Parathyroid adenoma (tissue), 2 donors: ENCODE results near the gene WWTR1.

Source experiments
- H2AFZ ChIP-seq: fragments of 300-600 bp; sonication (generic); one replicate; pipeline ENCODE4 v1.7.0; 2017; ENCODE audit warnings: antibody characterized with exemption, mild to moderate bottlenecking
- H3K27ac ChIP-seq: fragments of 300-600 bp; sonication (generic); one replicate; pipeline ENCODE4 v1.7.0; 2017
- H3K27me3 ChIP-seq: fragments of 300-600 bp; sonication (generic); one replicate; pipeline ENCODE4 v1.7.0; 2017; ENCODE audit warnings: low read length; ENCODE audit not compliant: control insufficient read depth, insufficient read depth
- H3K36me3 ChIP-seq: fragments of 300-600 bp; sonication (generic); one replicate; pipeline ENCODE4 v1.7.0; 2017; ENCODE audit warnings: low read length; ENCODE audit not compliant: control insufficient read depth, insufficient read depth
- H3K4me1 ChIP-seq: fragments of 300-600 bp; sonication (generic); one replicate; pipeline ENCODE4 v1.7.0; 2017; ENCODE audit warnings: control low read depth
- H3K4me2 ChIP-seq: fragments of 300-600 bp; sonication (generic); one replicate; pipeline ENCODE4 v1.7.0; 2017; ENCODE audit warnings: low read length
- H3K4me3 ChIP-seq: fragments of 300-600 bp; sonication (generic); one replicate; pipeline ENCODE4 v1.7.0; 2017; ENCODE audit warnings: low read depth, low read length
- H3K79me2 ChIP-seq: fragments of 300-600 bp; sonication (generic); one replicate; pipeline ENCODE4 v1.7.0; 2017; ENCODE audit warnings: control low read depth
- H3K9ac ChIP-seq: fragments of 300-600 bp; sonication (generic); one replicate; pipeline ENCODE4 v1.7.0; 2017; ENCODE audit warnings: mild to moderate bottlenecking
- H3K9me3 ChIP-seq: fragments of 300-600 bp; sonication (generic); one replicate; pipeline ENCODE4 v1.7.0; 2017; ENCODE audit warnings: low read length; ENCODE audit not compliant: control insufficient read depth
- CTCF ChIP-seq: fragments of 300-600 bp; sonication (generic); IDR thresholded peaks from one replicate; pipeline ENCODE4 v1.7.0; 2017; ENCODE audit warnings: antibody characterized with exemption, mild to moderate bottlenecking
- donor health status: primary hyperparathyroidism.

The WWTR1 gene

GRCh38 chr3:149632225-149632624 is 25.6 kb downstream of the WWTR1 start:
- no peak overlapping the region for H3K4me3 ChIP-seq
- H3K79me2 ChIP-seq: peaks cover 40% of the 10 kb centered on the region
- no peak overlapping the region for H2AFZ ChIP-seq
- H3K4me2 ChIP-seq: no peak overlapping the region
- no peaks in the 10 kb centered on the region for H3K9me3 ChIP-seq
- TF ChIP-seq CTCF: no peak
- peaks cover 8% of the 10 kb centered on the region for H3K4me1 ChIP-seq
- H3K27ac ChIP-seq: no peak overlapping the region
- H3K9ac ChIP-seq: no peak overlapping the region
- H3K27me3 ChIP-seq: no peaks in the 10 kb centered on the region
- no peaks in the 10 kb centered on the region for H3K36me3 ChIP-seq

- Histone ChIP-seq H2AFZ (no peak overlapping the region), H3K4me3 (no peak overlapping the region), H3K27me3 (no peaks in the 10 kb centered on the region), H3K9ac (no peak overlapping the region), H3K9me3 (no peaks in the 10 kb centered on the region), H3K27ac (no peak overlapping the region), H3K4me2 (no peak overlapping the region), H3K79me2 (peaks cover 42% of the 10 kb centered on the region), H3K4me1 (peaks cover 8% of the 10 kb centered on the region), H3K36me3 (no peaks in the 10 kb centered on the region)
- TF ChIP-seq CTCF: no peak
Measured at GRCh38 chr3:149630806-149631205, 27.0 kb downstream of the WWTR1 start.

- Histone ChIP-seq H3K9ac (no peak overlapping the region), H3K4me2 (no peak overlapping the region), H3K4me3 (no peak overlapping the region), H3K4me1 (no peaks in the 10 kb centered on the region), H3K9me3 (no peaks in the 10 kb centered on the region), H2AFZ (no peak overlapping the region), H3K79me2 (peaks cover 32% of the 10 kb centered on the region), H3K36me3 (no peaks in the 10 kb centered on the region), H3K27ac (no peak overlapping the region), H3K27me3 (no peaks in the 10 kb centered on the region)
- no peak for TF ChIP-seq CTCF
Measured at GRCh38 chr3:149628957-149629670, 28.7 kb downstream of the WWTR1 start.

GRCh38 chr3:149626671-149627070 is 31.2 kb downstream of the WWTR1 start:
- peaks cover 23% of the 10 kb centered on the region for H3K79me2 ChIP-seq
- no peak overlapping the region for H3K9ac ChIP-seq
- no peaks in the 10 kb centered on the region for H3K4me1 ChIP-seq
- TF ChIP-seq CTCF: no peak
- no peaks in the 10 kb centered on the region for H3K9me3 ChIP-seq
- H3K27ac ChIP-seq: no peak overlapping the region
- H3K4me3 ChIP-seq: no peak overlapping the region
- no peaks in the 10 kb centered on the region for H3K27me3 ChIP-seq
- no peak overlapping the region for H3K4me2 ChIP-seq
- no peaks in the 10 kb centered on the region for H3K36me3 ChIP-seq
- H2AFZ ChIP-seq: no peak overlapping the region

GRCh38 chr3:149625795-149626194 is 32.0 kb downstream of the WWTR1 start:
- H3K4me1 ChIP-seq: no peaks in the 10 kb centered on the region
- no peak for TF ChIP-seq CTCF

More at GRCh38 chr3:149625795-149626194, 32.0 kb downstream of the WWTR1 start:
- H3K4me3 ChIP-seq: no peak overlapping the region
- H3K9ac ChIP-seq: no peak overlapping the region
- H3K79me2 ChIP-seq: peaks cover 25% of the 10 kb centered on the region
- no peaks in the 10 kb centered on the region for H3K36me3 ChIP-seq
- H3K9me3 ChIP-seq: no peaks in the 10 kb centered on the region
- no peak overlapping the region for H3K4me2 ChIP-seq
- H3K27me3 ChIP-seq: no peaks in the 10 kb centered on the region
- no peak overlapping the region for H3K27ac ChIP-seq
- H2AFZ ChIP-seq: no peak overlapping the region
